ENCODE data around the gene IFI44.

Gene IFI44, protein sequence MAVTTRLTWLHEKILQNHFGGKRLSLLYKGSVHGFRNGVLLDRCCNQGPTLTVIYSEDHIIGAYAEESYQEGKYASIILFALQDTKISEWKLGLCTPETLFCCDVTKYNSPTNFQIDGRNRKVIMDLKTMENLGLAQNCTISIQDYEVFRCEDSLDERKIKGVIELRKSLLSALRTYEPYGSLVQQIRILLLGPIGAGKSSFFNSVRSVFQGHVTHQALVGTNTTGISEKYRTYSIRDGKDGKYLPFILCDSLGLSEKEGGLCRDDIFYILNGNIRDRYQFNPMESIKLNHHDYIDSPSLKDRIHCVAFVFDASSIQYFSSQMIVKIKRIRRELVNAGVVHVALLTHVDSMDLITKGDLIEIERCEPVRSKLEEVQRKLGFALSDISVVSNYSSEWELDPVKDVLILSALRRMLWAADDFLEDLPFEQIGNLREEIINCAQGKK

GRCh38 chr1:78649628-78650027 is at the start of gene IFI44:
Gene IFI44, plus strand, starts transcription at chr1:78649831. Its CDS starts 365 bp downstream, at chr1:78650196.
- peak; percentile 77 to 98 for DNase-seq

- no peak for DNase-seq
Measured at GRCh38 chr1:78601068-78601467, 48.6 kb upstream of the IFI44 start.

- DNase-seq, result no peak
Measured at GRCh38 chr1:78603206-78603605, 46.4 kb upstream of the IFI44 start.

- DNase-seq, result no peak
Measured at GRCh38 chr1:78604643-78605042, 45.0 kb upstream of the IFI44 start.

GRCh38 chr1:78606274-78606673 is 43.4 kb upstream of the IFI44 start:
- no peak for DNase-seq

- DNase-seq, result peak in 1 of 2 donors; percentile 15
Measured at GRCh38 chr1:78607334-78607927, 42.2 kb upstream of the IFI44 start.

GRCh38 chr1:78607944-78608343 is 41.7 kb upstream of the IFI44 start:
- DNase-seq, result no peak

- DNase-seq, result peak; percentile 63 to 93
Measured at GRCh38 chr1:78617615-78618026, 32.0 kb upstream of the IFI44 start.

GRCh38 chr1:78619032-78619431 is 30.6 kb upstream of the IFI44 start:
- DNase-seq, result no peak

DNA sequence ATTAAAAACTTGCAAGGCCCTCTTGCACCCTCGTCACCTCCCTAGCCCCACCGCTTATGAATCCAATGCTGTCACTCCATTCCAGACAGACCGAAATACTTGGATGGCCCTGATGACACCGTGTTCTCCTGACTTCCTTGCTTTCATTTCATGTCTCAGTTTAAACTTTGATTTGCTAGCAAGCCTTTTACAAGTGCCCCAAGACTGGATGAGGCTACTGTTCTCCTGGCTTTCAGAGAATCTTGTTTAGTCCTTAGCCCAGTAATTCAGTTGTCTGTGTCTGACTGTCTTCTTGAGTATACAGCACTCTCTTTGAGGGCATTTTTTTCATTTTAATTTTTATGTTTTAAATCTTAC is 30.2 kb upstream of the IFI44 start:
- no peak for DNase-seq

DNA sequence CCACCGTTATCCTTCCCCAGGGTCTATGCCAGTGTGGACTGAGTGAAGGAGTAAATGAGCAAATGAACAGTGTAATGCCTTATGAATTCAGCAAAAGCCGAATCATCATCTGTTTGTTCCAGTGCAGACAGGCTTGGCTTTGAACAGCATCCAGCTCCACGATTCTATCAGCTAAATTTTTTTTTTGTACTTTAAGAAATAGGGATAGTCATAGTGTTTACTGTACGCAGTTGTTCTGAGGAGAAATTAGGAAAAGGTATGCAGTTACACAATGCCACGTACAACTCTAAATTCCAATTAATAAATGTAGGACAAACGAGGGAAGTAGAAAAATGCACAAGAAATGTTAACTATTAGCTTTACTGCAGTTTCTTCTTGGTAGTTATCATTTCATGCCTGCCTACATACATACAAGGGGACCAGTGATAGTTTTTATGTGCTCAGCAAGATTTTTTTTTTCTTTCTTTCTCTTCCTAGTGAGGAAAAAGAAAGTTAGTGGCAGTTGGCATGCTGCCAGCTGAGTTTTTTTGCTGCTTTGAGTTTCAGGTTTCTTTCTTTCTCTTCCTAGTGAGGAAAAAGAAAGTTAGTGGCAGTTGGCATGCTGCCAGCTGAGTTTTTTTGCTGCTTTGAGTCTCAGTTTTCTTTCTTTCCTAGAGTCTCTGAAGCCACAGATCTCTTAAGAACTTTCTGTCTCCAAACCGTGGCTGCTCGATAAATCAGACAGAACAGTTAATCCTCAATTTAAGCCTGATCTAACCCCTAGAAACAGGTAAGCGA is 29.6 kb upstream of the IFI44 start, which contains the start of gene IFI44L:
IFI44L (plus strand) TSS at position 646 of the 777 bp plus-strand sequence. CDS start 7,468 bp downstream, outside the sequence.
- peak in 1 of 2 donors; percentile 68 for DNase-seq

DNA sequence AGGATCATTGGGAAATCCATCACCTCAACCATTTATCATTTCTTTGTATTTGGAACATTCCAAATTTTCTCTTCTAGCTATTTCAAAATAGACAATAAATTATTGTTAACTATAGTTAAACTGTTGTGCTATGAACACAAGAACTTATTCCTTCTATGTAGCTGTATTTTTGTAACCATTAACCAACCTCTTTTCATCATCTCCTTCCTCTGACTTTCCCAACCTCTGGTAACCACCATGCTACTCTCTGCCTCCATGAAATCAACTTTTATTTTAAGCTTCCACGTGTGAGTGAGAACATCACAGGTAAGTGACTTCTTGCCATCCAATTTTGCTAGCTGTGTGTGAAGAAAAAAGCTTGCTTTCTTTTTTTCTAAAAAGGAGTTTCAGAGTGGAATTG is 29.0 kb upstream of the IFI44 start:
- peak in 1 of 2 donors; percentile 16 for DNase-seq

DNA sequence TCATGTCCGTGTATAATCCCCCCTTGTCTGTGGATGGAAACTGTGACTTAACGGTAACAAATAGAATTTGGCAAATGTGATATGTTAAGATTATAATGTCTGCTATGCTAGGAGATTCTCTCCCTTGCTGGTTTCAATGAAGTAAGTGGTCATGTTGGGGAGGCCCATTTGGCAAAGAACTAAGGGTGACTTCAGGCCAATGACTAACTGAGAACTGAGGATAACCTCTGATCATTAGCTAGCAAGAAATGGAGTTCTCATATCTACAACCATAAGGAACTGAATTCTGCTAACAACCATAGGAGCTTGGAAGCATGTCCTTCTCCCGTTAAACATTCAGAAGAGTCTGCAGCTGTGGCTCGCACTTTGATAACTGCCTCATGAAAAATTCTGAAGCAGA is 27.1 kb upstream of the IFI44 start:
- no peak for DNase-seq

GRCh38 chr1:78624035-78624434 is 25.6 kb upstream of the IFI44 start:
- DNase-seq, result no peak

- DNase-seq, result no peak
Measured at GRCh38 chr1:78627321-78627720, 22.3 kb upstream of the IFI44 start.

DNA sequence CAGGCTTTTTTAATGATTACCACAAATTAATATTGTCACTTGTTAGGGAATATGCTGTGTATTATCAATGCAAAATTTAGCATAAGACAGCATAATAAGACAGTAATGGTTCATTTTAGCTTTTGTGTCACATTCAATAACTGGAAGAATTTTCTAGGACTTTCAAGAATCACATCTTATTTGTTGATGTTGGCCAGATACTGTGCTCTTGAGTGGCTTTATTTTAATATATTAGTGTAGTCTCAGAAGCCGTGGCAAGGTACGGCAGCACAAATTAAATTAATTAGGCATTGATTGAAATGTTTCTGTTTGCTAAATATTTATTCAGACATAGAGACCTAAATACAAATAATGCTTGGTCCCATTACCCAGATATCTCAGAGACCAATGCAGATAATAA is 19.0 kb upstream of the IFI44 start:
- no peak for DNase-seq

DNA sequence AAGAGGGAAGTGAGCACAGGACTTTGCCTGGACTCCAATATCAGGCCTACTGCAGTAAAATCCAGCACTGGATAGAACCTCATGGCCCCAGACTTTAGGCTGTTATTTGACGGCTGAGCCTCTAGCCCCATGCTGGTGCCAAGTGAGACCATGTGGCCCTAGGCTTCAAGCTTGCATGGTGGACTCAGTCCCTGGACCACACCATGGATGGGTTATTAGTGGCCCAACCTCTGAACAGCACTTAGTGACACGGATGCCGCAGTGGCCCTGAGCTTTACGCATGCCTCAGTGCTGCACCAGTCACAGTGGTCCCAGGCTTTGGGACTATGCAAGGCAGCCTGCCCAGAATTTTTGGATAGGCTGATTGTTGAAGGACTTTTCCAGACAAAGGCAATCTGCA is 16.4 kb upstream of the IFI44 start:
- DNase-seq, result no peak

GRCh38 chr1:78640462-78640861 is 9.2 kb upstream of the IFI44 start:
- DNase-seq, result no peak

DNA sequence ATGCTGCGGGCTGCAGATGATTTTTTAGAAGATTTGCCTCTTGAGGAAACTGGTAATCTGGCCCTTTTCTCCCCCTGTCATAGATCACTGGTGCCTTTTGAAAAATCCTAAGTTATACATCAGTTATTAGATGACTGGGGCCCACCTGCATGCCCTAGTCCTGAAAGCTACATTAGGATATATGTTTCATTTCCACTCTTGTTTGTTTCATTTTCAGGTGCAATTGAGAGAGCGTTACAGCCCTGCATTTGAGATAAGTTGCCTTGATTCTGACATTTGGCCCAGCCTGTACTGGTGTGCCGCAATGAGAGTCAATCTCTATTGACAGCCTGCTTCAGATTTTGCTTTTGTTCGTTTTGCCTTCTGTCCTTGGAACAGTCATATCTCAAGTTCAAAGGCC is 8.1 kb upstream of the IFI44 start:
- no peak for DNase-seq

DNA sequence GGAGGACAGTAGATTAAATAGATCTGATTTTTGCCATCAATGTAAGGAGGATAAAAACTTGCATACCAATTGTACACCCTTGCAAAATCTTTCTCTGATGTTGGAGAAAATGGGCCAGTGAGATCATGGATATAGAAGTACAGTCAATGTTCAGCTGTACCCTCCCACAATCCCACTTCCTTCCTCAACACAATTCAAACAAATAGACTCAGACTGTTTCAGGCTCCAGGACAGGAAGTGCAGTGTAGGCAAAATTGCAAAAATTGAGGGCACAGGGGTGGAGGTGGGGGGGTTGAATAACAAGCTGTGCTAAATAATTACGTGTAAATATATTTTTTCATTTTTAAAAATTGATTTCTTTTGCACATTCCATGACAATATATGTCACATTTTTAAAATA is 3.9 kb upstream of the IFI44 start:
- DNase-seq, result peak; percentile 63 to 72

DNA sequence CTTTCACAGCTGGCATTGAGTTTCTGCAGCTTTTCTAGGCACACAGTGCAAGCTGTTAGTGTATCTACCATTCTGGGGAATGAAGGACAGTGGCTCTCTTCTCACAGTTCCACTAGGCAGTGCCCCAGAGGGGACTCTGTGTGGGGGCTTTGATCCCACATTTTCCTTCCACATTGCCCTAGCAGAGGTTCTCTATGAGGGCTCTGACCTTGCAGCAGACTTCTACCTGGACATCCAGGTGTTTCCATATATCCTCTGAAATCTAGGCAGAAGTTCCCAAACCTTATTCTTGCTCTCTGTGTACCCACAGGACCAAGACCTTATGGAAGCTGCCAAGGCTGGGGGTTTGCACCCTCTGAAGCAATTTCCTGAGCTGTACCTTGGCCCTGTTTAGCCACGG is 2.4 kb upstream of the IFI44 start:
- DNase-seq, result no peak

GRCh38 chr1:78650114-78650660 is 556 bp downstream of the IFI44 start:
- peak; percentile 56 to 77 for DNase-seq

DNA sequence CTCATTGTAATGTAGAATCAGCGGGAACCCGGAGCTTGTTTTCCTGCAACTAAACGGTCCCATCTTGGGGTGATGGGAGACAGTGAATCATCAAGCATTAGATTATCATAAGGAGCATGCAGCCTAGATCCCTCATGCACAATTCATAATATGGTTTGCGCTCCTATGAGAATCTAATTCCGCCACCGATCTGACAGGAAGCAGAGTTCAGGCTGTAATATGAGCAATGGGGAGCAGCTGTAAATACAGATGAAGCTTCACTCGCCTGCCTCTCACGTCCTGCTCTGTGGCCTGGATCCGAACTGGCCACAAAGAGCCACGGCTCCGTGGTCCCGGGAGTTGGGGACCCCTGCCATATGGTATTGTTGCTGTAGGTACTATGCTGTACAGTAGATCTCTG is 1.6 kb downstream of the IFI44 start:
- peak in 1 of 2 donors; percentile 39 for DNase-seq

All from inflammatory macrophage treated with lipopolysaccharide for 1 hour (primary cell).